Hematopoietic multipotent progenitor cell treated with erythropoietin and hydrocortisone succinate and interleukin-3 and kit ligand, for 17 days (in vitro differentiated cells): ENCODE results near the gene PSMA7.

Experiments used
- DNase-seq: peaks from one replicate; pipeline ENCODE4 v3.0.0-alpha.2; 2015; ENCODE audit warnings: low spot score

PSMA7 gene

GRCh38 chr20:62143081-62143956 lies at the start of gene PSMA7, which contains the start of gene SS18L1:
PSMA7 (minus strand) TSS chr20:62143394; CDS start chr20:62143303, 91 bp downstream.
SS18L1 (plus strand) TSS chr20:62143769; CDS start chr20:62143821, 52 bp downstream.
- DNase-seq, result peak; percentile 93

GRCh38 chr20:62192635-62193034 lies 49.4 kb upstream of the PSMA7 start:
- DNase-seq, result no peak

GRCh38 chr20:62191781-62192559 lies 48.8 kb upstream of the PSMA7 start:
- no peak for DNase-seq

- DNase-seq, result no peak
Measured at GRCh38 chr20:62190639-62191411, 47.6 kb upstream of the PSMA7 start.

- no peak for DNase-seq
Measured at GRCh38 chr20:62186887-62187866, 44.0 kb upstream of the PSMA7 start.

- DNase-seq, result no peak
Measured at GRCh38 chr20:62186096-62186426, 42.9 kb upstream of the PSMA7 start.

GRCh38 chr20:62183426-62184142 lies 40.4 kb upstream of the PSMA7 start:
- DNase-seq, result peak; percentile 7

GRCh38 chr20:62182469-62183425 lies 39.6 kb upstream of the PSMA7 start, which contains the start of gene MTG2:
MTG2 (plus strand) TSS chr20:62183028; CDS start chr20:62193421, 10,393 bp downstream.
- DNase-seq, result peak; percentile 96

GRCh38 chr20:62181808-62182207 lies 38.6 kb upstream of the PSMA7 start:
- DNase-seq, result no peak

GRCh38 chr20:62179162-62179504 lies 35.9 kb upstream of the PSMA7 start:
- no peak for DNase-seq

GRCh38 chr20:62178316-62179161 lies 35.3 kb upstream of the PSMA7 start:
- DNase-seq, result no peak

- no peak for DNase-seq
Measured at GRCh38 chr20:62177307-62177706, 34.1 kb upstream of the PSMA7 start.

GRCh38 chr20:62176866-62177265 lies 33.7 kb upstream of the PSMA7 start:
- no peak for DNase-seq

GRCh38 chr20:62175711-62176110 lies 32.5 kb upstream of the PSMA7 start:
- DNase-seq, result no peak

GRCh38 chr20:62174870-62175624 lies 31.9 kb upstream of the PSMA7 start:
- no peak for DNase-seq

GRCh38 chr20:62174021-62174804 lies 31.0 kb upstream of the PSMA7 start:
- DNase-seq, result no peak

GRCh38 chr20:62172666-62173065 lies 29.5 kb upstream of the PSMA7 start:
- DNase-seq, result no peak
